Smooth muscle cell (in vitro differentiated cells): ENCODE measurements around the gene LDHB. TPM values are rescaled to one million over a fixed set of nuclear protein-coding genes. Genes with fewer than 3 reads are reported as not detected.

ENCODE experiments used
- DNase-seq: peaks from one replicate; lab custom pipeline; 2025; ENCODE audit not compliant: unreplicated experiment; lab: John Stamatoyannopoulos, UW
- H2AFZ ChIP-seq: fragments of 200-600 bp; sonication (generic); 2 replicates; pipeline ENCODE4 v1.6.0; 2016; ENCODE audit warnings: antibody characterized with exemption, low read depth, mild to moderate bottlenecking
- H3F3A ChIP-seq: fragments of 200-600 bp; sonication (generic); 2 replicates; pipeline ENCODE4 v1.6.0; 2017; ENCODE audit warnings: antibody characterized with exemption, low read depth
- H3K27ac ChIP-seq: fragments of 200-600 bp; sonication (generic); 2 replicates; pipeline ENCODE4 v1.5.1; 2016; ENCODE audit warnings: low read depth, mild to moderate bottlenecking
- H3K27me3 ChIP-seq: fragments of 200-600 bp; sonication (generic); 2 replicates; pipeline ENCODE4 v1.6.1; 2016; ENCODE audit warnings: low read depth, mild to moderate bottlenecking
- H3K36me3 ChIP-seq: fragments of 200-600 bp; sonication (generic); 2 replicates; pipeline ENCODE4 v1.5.1; 2016; ENCODE audit warnings: low read depth
- H3K4me1 ChIP-seq: fragments of 200-600 bp; sonication (generic); 2 replicates; pipeline ENCODE4 v1.5.1; 2016; ENCODE audit warnings: low read depth
- H3K4me2 ChIP-seq: fragments of 200-600 bp; sonication (generic); 2 replicates; pipeline ENCODE4 v1.6.0; 2016; ENCODE audit warnings: mild to moderate bottlenecking
- H3K4me3 ChIP-seq: fragments of 200-600 bp; sonication (generic); 2 replicates; pipeline ENCODE4 v1.5.1; 2016; ENCODE audit warnings: mild to moderate bottlenecking
- H3K79me2 ChIP-seq: fragments of 200-600 bp; sonication (generic); 2 replicates; pipeline ENCODE4 v1.6.0; 2016; ENCODE audit warnings: low read depth, mild to moderate bottlenecking
- H3K9ac ChIP-seq: fragments of 200-600 bp; sonication (generic); 2 replicates; pipeline ENCODE4 v1.6.0; 2016; ENCODE audit warnings: low read depth
- H3K9me3 ChIP-seq: fragments of 200-600 bp; sonication (generic); replicated peaks from 2 replicates; pipeline ENCODE4 v1.5.1; 2016; ENCODE audit warnings: low read depth
- H4K20me1 ChIP-seq: fragments of 200-600 bp; sonication (generic); 2 replicates; pipeline ENCODE4 v1.6.0; 2016; ENCODE audit warnings: low read depth
- CTCF ChIP-seq: fragments of 200-600 bp; sonication (generic); IDR thresholded peaks from 2 replicates; pipeline ENCODE4 v1.5.1; 2017; ENCODE audit warnings: borderline replicate concordance, mild to moderate bottlenecking, antibody characterized with exemption; ENCODE audit not compliant: insufficient read depth, poor library complexity, severe bottlenecking
- WGBS: methylation state at CpG from one replicate; pipeline ENCODE4 v1.1.7; 2016; ENCODE audit warnings: low lambda C conversion rate; 5-methylcytosine and 5-hydroxymethylcytosine counted together
- polyA plus RNA-seq: library from polyadenylated mRNA; unstranded; fragments of >200 nt; fragmentation: Nextera tagmentation; extraction: Ambion mirVana; gene quantifications from 2 replicates; pipeline ENCODE4 v1.2.1, GENCODE V29; 2016
- total RNA-seq: library from RNA; depleted of rRNA; stranded (reverse); fragments of >200 nt; gene quantifications from 2 replicates; pipeline ENCODE4 v1.2.3, GENCODE V29; 2014

The LDHB gene
- total and polyA plus RNA-seq, 2 experiments from 2014 or later, result 328 to 427 TPM

- H2AFZ ChIP-seq, result no peak overlapping the region
Measured at GRCh38 chr12:21691515-21691914, 33.9 kb upstream of the LDHB start.

GRCh38 chr12:21690704-21691368 is 33.2 kb upstream of the LDHB start:
- H3K4me3 ChIP-seq, result no peak overlapping the region
- H3K4me2 ChIP-seq, result no peak overlapping the region
- H3K27ac ChIP-seq, result no peak overlapping the region
- DNase-seq, result no peak
- no peak for TF ChIP-seq CTCF
- no peaks in the 10 kb centered on the region for H3K9me3 ChIP-seq
- H3K4me1 ChIP-seq, result no peaks in the 10 kb centered on the region
- 73% methylated on average over 2 of the region's 2 CpGs for WGBS
- no peaks in the 10 kb centered on the region for H3K27me3 ChIP-seq
- H2AFZ ChIP-seq, result no peak overlapping the region
- no peak overlapping the region for H3K9ac ChIP-seq
- no peaks in the 10 kb centered on the region for H3F3A ChIP-seq
- no peaks in the 10 kb centered on the region for H3K36me3 ChIP-seq
- no peaks in the 10 kb centered on the region for H3K79me2 ChIP-seq
- no peaks in the 10 kb centered on the region for H4K20me1 ChIP-seq

More at GRCh38 chr12:21691515-21691914, 33.9 kb upstream of the LDHB start:
- Histone ChIP-seq H3F3A (no peaks in the 10 kb centered on the region), H3K27me3 (no peaks in the 10 kb centered on the region), H3K79me2 (no peaks in the 10 kb centered on the region), H3K36me3 (no peaks in the 10 kb centered on the region), H3K4me2 (no peak overlapping the region), H3K9ac (no peak overlapping the region), H3K27ac (no peak overlapping the region), H3K4me3 (no peak overlapping the region), H4K20me1 (no peaks in the 10 kb centered on the region), H3K4me1 (no peaks in the 10 kb centered on the region), H3K9me3 (no peaks in the 10 kb centered on the region)
- 82% methylated on average over 1 of the region's 1 CpG for WGBS
- DNase-seq, result no peak
- no peak for TF ChIP-seq CTCF

GRCh38 chr12:21683115-21683514 is 25.5 kb upstream of the LDHB start:
- Histone ChIP-seq H3K36me3 (no peaks in the 10 kb centered on the region), H3K79me2 (no peaks in the 10 kb centered on the region), H2AFZ (no peak overlapping the region), H3K9me3 (no peaks in the 10 kb centered on the region), H3K9ac (no peak overlapping the region), H4K20me1 (no peaks in the 10 kb centered on the region), H3F3A (no peaks in the 10 kb centered on the region), H3K27ac (no peak overlapping the region), H3K4me2 (no peak overlapping the region), H3K27me3 (peaks cover 3% of the 10 kb centered on the region), H3K4me3 (no peak overlapping the region), H3K4me1 (no peaks in the 10 kb centered on the region)
- no peak for TF ChIP-seq CTCF
- 88% methylated on average over 3 of the region's 3 CpGs for WGBS
- no peak for DNase-seq

- Histone ChIP-seq H3K36me3 (no peaks in the 10 kb centered on the region), H3K9ac (no peak overlapping the region), H3F3A (no peaks in the 10 kb centered on the region), H2AFZ (no peak overlapping the region), H3K4me2 (no peak overlapping the region), H3K4me3 (no peak overlapping the region), H3K9me3 (no peaks in the 10 kb centered on the region), H3K27me3 (peaks cover 3% of the 10 kb centered on the region), H3K27ac (no peak overlapping the region), H4K20me1 (no peaks in the 10 kb centered on the region), H3K4me1 (no peaks in the 10 kb centered on the region), H3K79me2 (no peaks in the 10 kb centered on the region)
- TF ChIP-seq CTCF, result no peak
- no peak for DNase-seq
- 77% methylated on average over 1 of the region's 1 CpG for WGBS
Measured at GRCh38 chr12:21678959-21679358, 21.3 kb upstream of the LDHB start.
